Measurements from ENCODE around the gene SH3BP1.
"Not testable (repeated sequence)": the region's sequence is repeated elsewhere in the genome, so short reads cannot be mapped to it uniquely, and the experiment has no call there.

SH3BP1 gene

DNA sequence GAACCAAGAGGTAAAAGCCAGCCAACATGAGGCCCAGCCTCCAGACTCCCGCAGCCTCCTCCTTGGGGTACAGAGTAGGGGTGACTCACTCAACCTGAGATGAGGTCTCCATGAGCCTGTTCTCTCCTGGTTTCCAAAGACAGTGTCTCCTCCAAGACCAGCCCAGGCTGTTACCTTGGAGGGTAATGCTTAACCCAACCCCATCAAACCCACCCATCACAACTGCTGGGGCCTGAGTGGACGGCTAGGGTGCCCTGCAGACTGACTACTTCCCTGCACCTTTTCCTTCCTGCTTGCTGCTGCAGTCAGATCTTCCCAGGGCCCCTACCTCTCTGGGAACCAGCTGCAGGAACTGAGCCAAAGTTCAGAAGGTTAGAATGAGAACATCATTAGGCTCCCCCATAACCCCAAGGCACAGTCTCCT lies 41.5 kb downstream of the SH3BP1 start:
- no peak for DNase-seq

DNA sequence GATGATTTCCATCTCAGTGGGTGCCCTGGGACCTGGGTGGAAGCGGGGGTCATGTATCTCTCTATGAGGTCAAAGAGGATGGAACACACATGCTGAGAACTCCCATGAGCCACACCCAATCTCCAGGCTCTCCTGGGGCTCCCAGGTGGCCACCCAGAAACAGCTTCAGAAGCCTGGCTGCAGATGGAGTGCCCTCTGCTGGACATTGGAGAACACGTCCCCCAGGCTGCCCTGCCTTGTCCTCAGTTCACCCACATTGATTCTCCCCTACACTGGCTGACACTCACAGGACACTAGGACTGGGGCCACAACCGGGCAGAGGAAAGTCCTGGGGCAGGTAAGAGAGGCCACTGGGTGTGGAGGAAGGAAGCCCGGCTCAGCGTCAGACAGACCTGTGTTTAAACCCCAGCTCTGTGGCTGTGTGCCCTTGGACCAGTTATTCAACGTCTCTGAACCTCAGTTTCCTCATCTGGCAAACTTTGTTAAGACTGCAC lies 42.1 kb downstream of the SH3BP1 start:
- DNase-seq: peak; percentile 73

DNA sequence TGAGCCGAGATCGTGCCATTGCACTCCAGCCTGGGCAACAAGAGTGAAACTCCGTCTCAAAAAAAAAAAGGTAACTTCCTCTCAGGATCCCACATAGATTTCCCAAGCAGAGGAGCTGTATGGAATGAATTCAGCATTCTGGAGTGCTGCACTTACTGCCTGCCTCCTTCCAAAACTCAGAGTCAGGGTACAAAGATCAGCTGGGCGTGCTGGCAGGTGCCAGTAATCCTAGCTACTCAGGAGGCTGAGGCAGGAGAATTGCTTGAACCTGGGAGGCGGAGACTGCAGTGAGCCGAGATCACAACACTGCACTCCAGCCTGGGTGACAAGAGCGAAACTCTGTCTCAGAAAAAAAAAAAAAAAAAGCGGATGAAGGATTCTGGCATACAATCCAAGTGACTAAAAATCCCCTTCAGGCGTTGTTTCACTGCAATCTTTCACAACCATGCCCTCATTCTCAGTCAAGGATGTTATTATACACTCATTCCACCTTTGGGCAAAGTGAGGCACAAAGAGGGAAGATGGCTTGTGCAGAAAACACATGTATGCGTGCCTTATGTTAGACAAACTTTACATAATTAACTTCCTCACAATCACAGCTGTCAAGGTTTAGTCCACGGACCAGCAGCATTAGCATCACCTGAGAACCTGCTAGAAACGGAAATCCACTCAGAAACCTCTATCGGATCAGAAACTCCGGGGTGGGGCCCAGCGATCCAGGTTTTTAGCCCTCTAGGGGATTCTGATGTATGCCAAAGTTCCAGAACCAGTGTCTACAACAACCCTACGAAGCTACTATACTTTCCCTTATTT lies 45.5 kb downstream of the SH3BP1 start:
- no peak for DNase-seq

DNA sequence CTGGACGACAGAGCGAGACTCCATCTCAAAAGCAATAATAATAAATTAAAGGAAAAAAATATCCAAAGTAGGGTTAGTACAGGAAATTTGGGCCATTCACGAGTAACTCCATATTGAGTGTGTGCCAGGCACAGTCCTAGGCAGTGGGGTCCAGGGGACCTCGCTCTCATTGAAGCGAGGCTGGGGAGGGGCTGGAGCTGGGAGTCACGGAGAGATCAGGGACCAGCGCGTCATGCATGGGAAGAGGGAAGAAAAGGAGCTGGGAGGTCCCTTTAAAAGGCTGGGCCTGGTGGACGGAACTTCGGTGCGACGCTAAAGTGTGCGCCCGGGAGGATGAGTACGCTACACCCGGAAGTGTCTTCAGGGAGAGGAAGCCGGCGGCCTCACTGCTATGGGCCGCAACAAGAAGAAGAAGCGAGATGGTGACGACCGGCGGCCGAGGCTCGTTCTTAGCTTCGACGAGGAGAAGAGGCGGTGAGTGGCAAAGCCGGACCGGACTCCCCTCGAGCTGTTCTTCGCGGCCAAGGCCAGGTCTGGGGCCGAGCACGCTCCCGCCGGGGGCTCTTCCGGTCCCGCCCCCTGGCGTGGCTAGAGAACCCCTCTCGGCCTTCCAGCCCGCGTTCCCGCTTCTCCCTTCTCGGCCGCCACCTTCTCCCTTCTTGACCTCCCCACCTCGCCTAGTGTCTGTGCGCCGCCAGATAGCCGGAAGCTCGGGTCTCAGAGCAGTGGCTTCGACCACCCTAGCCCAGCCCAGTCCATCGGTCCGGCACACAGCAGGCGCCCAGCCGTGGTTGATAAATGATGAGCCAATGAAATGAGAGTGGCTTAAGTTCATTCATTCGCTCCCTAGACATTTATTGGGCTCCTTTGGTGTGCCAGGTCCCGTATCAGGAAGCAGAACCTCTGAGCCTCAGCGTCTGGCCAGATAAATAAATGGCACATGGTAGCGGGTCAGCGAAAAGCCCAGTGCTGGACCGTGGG lies 46.8 kb downstream of the SH3BP1 start, which contains the start of gene NOL12:
TSS of gene NOL12 (plus strand) at position 342 of the 981 bp plus-strand sequence. CDS start at position 392, 50 bp downstream.
- peak; percentile 77 for DNase-seq

DNA sequence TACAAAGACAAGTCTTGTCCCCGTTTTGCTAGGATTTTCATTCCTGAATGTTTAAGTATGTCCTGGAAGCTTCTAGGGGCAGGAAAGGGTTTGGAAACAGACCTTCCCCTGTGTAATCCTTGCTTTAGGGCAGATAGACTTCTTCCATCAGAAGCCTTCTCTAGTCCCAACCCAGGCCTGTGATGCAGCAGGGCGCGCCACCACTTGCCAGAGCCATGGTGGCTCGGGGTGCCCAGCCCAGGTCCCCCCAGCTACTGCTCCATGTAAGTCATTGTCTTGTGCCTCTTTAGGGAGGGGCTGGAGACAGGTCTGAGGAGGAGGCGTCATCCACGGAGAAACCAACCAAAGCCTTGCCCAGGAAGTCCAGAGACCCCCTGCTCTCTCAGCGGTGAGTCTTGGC lies 50.9 kb downstream of the SH3BP1 start:
- DNase-seq: no peak

DNA sequence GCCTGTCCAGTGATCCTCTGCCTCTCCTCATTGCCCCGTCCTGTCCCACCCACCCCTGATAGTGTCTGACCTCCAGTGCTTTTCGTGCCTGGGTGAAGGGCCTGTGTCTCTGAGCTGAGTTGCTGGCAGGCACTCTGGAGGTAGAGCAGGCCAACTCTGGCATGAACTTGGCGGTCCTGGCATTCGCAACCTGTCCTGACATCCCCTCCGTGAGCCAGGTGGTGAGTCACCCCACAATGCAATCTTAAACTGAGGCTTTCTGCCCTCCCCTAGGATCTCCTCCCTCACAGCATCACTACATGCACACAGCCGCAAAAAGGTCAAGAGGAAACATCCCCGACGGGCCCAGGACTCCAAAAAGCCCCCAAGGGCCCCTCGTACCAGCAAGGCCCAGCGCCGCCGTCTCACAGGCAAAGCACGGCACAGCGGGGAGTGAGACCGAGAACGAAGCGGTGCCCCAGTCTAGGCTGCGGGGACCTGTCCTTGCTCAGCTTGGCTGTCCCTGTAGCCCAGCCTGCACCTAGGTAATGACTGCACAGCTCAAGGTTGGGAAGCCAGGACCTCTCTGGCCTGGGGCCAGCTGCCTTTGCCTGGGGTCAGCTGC lies 51.5 kb downstream of the SH3BP1 start:
- DNase-seq: no peak

DNA sequence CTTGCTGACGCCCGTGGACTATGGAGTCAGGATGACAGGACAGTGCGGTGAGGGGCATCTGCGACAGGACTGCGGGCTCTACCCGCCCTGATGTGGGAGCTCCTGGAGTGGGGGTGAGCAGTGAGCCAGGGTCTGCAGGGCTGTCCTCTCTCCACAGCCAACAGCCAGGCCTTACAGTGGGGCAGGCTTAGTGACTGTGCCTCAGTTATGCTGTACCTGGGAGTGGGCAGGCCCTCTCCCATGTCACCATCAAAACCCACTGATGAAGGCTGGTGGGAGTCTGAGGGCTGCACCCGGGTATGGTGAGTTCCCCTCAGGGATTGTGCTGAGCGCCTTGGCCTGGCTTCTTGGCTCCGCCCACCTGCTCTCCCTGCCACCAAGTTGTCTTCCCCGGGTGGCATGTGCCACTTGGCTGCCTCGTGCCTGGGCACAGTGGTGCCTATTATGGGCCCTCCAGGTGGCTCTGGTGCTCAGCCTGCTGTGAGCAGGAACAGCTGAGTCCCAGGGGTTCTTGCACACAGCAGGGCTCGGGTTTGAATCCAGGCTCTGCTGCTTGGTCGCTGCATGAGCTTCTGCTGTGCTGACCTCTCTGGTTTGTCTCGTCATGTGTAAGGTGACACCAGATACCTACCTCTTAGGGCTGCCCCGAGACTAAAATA lies 53.3 kb downstream of the SH3BP1 start:
- DNase-seq: no peak

DNA sequence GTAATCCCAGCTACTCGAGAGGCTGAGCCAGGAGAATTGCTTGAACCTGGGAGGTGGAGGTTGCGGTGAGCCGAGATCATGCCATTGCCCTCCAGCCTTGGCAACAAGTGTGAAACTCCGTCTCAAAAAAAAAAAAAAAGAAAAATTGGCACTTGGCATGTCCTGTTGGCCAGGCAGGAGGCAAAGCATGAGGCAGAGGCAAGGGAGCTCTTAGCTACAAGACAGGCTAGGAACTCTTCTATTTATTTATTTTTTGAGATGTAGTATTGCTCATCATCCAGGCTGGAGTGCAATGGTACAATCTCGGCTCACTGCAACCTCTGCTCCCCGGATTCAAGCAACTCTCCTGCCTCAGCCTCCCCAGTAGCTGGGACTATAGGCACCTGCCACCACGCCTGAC lies 54.7 kb downstream of the SH3BP1 start:
- not testable (repeated sequence) for DNase-seq

DNA sequence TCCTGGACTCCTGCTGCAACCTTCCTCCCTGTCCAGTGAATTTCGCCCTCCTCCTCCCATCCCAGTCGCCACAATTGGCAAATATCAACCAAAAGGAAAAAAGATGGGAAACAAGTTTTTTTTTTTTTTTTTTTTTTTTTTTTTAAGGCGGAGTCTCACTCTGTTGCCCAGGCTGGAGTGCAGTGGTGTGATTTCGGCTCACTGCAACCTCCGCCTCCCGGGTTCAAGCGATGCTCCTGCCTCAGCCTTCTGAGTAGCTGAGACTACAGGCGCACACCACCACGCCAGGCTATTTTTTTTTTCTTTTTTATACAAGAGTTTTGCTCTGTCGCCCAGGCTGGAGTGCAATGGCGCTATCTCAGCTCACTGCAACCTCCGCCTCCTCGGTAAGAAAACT lies 56.8 kb downstream of the SH3BP1 start:
- not testable (repeated sequence) for DNase-seq

DNA sequence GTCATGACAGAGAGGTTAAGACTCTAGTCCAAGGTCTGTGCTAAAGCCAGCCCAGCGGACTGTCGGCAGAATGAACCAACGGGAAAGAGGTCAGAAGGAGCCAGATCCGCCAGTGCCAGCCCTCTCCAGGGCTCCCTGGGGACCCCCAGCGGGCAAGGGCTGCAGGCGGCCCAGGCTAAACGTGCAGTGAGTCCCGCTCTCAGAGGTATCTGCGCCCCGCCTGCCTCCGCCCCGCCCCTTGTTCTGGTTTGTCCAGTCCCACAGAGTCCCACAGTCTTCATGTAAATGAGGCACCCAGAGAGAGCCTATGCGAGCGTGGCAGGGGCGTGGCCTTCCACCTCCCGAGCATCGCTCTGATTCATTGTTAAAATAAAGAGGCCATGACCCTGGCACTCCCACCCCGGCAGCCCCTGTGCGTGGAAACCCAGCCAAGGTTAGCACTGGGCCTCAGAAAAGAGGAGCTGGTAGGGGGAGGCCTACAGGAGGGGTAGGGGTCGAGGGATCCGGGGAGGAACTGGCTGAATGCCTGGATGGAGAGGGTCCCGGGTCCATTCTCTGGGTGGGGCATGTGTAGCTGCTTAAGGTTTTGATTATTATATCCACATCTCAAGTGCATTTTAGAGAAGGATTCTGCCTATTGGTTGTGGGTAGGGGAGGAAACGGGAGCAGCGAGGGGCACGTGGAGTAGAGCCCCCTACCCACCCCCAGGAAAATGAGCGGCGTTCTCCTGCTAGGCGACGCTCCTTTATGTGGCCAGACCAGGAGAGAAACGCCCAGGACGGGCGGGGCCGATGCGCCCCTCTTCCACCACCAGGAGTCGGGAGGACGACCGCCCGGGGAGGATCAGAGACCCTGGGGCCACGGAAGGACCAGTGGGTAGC lies 57.4 kb downstream of the SH3BP1 start, which contains the start of gene TRIOBP:
TSS of gene TRIOBP (plus strand) at position 392 of the 881 bp plus-strand sequence. CDS start 4,318 bp downstream, outside the sequence.
- peak; percentile 86 for DNase-seq

DNA sequence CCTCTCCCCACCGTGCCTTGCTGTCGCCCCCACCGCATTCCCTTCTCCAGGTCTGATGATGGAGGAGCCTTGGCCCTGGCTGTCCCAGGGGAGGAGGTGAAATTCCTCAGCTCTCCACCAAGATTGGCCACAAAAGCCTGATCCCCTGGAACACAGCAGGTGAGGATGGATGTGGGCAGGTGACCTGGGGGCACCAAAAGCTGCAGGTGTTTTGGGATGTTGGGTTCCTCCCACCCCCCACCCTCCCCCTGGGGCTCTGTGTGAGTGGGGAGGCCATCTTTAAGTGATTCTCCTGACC lies 58.0 kb downstream of the SH3BP1 start:
- no peak for DNase-seq

DNA sequence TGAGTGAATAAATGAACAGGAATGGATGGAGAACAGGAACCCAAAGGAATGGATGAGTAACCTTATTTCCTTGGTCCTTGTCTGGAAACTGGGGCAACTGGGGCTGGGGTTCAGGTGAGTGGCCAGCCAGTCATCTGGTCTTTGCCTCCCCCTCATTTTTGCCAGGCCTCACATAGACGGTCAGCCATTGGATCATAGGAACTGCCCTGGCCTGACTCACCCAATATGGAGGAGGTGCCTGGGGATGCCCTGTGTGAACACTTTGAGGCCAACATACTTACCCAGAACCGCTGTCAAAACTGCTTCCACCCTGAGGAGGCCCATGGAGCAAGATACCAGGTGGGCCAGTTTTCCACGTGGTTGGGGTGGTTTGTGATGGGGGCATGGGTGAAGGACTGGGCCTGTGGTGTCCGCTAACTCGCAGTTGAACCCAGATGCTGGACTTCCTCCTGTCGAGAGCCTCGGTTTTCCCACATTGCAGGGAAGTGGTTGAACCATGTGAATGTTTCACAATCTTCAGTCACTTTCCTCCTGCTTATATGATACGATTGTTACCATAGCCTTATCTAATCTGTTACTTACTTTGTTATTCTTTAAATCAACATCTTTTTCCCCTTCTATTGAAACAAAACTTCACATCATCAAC lies 61.8 kb downstream of the SH3BP1 start:
- no peak for DNase-seq

DNA sequence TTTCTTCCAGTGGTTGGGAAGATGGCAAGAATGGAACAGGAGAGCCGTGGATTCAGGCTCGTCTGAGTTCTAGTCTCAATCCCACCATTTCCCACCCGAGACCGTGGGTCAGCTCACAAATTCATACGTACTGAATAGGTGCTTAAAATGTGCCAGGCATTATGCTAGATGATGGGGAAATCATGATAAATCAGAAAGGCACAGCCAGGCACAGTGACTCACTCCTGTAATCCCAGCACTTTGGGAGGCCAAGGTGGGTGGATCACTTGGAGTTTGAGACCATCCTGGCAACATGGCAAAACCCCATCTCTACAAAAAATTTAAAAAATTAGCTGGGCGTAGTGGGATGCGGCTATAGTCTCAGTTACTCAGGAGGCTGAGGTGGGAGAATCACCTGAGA lies 64.4 kb downstream of the SH3BP1 start:
- no peak for DNase-seq

DNA sequence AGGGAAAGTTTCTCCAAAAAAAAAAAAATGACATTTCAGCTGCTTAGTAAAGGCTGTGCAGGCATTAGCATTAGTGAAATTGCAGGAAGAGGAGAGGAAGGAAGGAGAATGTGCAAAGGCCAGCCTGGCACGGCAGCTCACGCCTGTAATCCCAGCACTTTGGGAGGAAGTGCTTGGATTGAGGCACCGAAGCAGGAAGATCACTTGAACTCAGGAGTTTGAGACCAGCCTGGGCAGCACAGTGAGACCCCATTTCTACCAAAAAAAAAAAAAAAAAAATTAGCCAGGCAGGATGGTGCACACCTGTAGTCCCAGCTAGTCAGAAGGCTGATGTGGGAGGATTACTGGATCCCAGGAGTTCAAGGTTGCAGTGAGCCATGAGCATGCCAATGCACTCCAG lies 65.2 kb downstream of the SH3BP1 start:
- DNase-seq: no peak

DNA sequence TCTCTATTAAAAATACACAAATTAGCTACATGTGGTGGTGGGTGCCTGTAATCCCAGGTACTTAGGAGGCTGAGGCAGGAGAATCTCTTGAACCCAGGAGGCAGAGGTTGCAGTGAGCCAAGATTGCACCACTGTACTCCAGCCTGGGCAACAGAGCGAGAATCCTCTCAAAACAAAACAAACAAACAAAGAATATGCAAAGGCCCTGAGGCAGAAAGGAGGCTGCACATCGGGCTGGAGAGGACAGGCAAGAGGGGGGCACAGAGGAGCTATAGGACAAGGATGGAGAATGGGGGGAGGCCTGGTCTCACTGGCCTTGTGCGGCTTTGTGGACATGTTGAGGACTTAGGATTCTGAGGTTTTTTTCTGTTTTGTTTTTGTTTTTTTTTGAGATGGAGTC lies 65.7 kb downstream of the SH3BP1 start:
- no peak for DNase-seq

Measured in CD4-positive, alpha-beta T cell treated with Interferon gamma for 1 hour (primary cell).